HG03558 (cell line): ENCODE results near the gene HOXD13.

ENCODE experiments used
- ATAC-seq: cut with Tn5 transposase; IDR thresholded peaks from one replicate; pipeline ENCODE4 v1.9.1; 2021; ENCODE audit warnings: moderate number of reproducible peaks; ENCODE audit not compliant: unreplicated experiment; ENCODE audit errors: extremely low read depth

HOXD13 gene

DNA sequence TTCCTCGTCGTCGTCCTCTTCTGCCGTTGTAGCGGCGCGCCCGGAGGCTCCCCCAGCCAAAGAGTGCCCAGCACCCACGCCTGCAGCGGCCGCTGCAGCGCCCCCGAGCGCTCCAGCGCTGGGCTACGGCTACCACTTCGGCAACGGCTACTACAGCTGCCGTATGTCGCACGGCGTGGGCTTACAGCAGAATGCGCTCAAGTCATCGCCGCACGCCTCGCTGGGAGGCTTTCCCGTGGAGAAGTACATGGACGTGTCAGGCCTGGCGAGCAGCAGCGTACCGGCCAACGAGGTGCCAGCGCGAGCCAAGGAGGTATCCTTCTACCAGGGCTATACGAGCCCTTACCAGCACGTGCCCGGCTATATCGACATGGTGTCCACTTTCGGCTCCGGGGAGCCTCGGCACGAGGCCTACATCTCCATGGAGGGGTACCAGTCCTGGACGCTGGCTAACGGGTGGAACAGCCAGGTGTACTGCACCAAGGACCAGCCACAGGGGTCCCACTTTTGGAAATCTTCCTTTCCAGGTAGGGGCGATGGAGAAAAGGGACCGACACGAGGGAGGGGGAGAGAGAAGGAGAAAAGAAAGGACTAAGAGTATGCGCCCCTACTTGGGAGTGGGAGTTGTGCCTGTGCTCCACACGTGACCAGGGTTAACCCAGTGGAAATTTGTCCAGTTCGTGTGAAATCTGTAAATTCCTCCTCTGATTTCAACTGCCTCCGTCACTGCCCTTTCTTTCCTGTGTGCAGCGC, 800 bp downstream of the HOXD13 start:
- no peak for ATAC-seq

- no peak for ATAC-seq
Measured at GRCh38 chr2:176093898-176094249, 1.4 kb downstream of the HOXD13 start.

DNA sequence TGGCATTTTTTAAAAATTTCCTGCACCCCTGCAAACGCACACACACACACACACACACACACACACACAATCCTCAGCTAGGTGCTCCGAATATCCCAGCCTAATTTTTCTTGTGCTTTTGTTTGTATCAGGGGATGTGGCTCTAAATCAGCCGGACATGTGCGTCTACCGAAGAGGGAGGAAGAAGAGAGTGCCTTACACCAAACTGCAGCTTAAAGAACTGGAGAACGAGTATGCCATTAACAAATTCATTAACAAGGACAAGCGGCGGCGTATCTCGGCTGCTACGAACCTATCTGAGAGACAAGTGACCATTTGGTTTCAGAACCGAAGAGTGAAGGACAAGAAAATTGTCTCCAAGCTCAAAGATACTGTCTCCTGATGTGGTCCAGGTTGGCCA, 1.8 kb downstream of the HOXD13 start:
- no peak for ATAC-seq

- no peak for ATAC-seq
Measured at GRCh38 chr2:176095421-176095820, 2.9 kb downstream of the HOXD13 start.

DNA sequence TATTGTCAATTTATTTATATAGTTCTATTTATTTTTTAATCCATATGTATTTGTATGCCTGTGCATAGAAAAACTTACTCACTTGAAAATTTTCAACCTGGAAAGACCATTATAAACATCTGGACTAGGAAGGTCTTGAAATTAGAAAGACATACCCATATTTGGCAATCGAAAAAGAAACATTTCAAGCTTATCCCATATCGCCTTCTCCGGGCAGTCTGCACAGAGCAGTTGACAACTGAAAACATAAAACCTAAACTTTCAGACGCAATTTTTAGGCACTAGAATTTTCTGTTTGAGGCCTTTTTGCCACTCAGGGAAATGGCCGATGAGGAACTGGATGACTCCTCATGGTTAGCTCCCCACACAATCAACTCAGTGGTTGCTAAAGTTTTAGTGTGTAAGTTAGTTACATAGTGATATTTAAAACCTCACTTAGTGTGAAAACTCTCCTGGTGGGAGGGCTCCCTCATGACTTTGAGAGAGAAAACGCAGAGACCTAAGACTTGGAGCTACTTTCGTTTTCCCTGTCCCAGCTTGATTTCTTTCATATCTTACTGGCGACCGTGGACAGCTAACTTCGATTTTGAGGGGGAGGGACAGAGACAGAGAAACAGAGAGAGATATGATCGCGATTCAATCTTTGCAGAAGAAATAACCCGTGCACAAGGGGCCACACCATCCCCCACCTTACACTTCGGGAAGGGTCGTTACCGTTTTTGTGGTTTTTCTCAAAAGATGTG, 3.9 kb downstream of the HOXD13 start:
- ATAC-seq: no peak

- ATAC-seq: peak; percentile 52
Measured at GRCh38 chr2:176096986-176097819, 4.7 kb downstream of the HOXD13 start.

GRCh38 chr2:176097820-176098365, 5.4 kb downstream of the HOXD13 start:
- no peak for ATAC-seq

DNA sequence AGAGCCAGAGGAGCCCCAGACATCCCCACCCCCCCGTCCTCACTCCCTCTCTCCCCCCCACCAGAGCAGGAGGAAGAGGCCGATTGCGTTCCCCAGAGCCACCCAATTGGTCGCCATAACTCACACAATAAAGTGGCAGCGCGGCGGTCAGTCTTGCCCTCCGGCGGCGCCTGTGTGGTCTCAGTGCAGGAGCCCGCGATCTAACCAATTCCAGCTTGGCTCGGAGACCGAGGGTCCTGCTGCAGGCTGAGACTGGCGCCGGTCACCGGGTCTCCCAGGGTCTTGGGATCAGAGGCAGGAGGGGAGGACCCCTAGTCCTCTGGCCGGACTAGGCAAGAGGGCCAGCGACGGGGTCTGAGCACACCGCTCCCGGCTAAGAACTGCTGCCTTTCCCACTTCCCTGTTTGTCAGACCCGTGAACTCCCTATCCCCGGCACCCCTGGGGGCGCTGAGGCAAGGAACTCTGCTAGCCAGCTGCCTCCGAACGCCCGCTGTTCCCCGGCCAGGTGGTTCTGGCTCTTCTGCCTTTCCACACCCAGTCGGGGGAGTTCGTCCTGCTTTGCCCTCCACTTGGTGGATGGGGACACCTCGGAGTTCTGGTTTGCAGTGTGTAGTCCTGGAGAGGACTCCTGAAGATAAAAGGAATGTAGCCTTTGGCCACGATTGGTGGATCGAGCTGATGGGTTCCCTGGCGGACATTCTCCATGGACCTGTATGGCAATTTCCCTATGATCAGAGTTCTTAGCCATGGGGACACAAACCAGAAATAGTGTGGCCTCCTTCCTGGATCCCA, 6.0 kb downstream of the HOXD13 start:
- no peak for ATAC-seq

DNA sequence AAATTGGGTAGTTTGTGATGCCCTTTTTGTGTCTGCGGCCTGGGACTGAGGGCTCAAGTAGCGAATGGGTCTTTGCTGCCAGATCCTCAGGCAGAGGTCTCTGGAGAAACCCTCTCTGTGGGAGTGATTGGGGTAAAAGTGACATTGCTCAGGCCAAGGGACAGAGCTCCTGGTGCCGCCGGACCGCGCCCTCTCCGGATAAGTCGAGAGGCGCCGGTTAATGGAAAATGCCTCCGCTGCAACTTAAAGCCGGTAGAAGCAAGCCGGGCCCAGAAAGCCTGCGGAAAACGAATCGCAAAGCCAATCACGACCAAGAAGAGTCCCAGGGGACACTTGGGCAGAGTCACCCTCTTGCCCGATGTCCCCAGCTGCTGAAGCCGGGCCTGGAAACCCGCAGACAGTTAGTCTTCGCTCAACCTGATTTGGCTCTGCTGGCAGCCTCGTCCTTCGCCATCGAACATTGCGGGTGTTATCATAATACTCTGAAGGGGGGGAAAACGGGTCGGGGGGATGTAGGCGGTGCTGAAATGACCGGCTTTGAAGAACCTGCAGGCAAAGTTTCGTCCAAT, 6.7 kb downstream of the HOXD13 start:
- ATAC-seq: no peak

DNA sequence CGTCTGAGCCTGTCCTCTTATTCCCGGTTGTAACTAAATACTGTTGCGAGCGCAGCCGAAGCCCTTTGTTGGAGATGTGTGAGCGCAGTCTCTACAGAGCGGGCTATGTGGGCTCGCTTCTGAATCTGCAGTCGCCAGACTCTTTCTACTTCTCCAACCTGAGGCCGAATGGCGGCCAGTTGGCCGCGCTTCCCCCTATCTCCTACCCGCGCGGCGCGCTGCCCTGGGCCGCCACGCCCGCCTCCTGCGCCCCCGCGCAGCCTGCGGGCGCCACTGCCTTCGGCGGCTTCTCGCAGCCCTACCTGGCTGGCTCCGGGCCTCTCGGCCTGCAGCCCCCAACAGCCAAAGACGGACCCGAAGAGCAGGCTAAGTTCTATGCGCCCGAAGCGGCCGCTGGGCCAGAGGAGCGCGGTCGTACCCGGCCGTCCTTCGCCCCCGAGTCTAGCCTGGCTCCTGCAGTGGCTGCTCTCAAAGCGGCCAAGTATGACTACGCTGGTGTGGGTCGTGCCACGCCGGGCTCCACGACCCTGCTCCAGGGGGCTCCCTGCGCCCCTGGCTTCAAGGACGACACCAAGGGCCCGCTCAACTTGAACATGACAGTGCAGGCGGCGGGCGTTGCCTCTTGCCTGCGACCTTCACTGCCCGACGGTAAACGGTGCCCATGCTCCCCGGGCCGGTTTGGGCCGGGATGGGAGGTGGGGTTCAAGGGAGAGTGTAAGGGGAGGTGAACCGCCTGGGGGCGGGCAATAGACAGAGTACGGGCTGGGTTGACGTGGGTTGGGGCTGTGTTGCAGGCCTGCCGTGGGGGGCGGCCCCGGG, 7.4 kb downstream of the HOXD13 start, which contains the start of gene HOXD12:
Gene HOXD12 (plus strand): TSS at position 68 of the 819 bp plus-strand sequence. CDS start 7 bp downstream, at position 75.
- no peak for ATAC-seq

DNA sequence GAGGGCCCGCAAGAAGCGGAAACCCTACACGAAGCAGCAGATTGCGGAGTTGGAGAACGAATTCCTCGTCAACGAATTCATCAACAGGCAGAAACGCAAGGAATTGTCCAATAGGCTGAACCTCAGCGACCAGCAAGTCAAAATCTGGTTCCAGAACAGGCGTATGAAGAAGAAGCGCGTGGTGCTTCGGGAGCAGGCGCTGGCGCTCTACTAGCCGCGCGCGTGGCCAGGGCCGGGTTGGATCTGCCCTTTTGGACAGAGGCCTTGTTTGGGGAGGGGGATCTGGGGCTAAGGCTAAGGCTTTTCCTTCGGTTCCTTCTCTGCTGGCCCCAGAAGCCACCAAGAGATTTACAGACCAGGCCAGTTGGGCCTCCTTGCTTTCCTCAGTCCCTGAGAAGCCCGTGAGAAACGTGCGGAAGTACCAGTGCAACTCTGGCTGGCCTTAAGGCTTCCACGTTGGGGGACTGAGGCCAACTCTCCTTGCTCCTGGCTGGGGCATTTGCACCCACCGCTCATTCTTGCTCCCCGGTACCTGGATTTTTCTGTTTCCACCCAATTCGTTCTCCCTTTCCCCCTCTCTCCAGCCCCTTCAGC, 8.1 kb downstream of the HOXD13 start:
- ATAC-seq: no peak

DNA sequence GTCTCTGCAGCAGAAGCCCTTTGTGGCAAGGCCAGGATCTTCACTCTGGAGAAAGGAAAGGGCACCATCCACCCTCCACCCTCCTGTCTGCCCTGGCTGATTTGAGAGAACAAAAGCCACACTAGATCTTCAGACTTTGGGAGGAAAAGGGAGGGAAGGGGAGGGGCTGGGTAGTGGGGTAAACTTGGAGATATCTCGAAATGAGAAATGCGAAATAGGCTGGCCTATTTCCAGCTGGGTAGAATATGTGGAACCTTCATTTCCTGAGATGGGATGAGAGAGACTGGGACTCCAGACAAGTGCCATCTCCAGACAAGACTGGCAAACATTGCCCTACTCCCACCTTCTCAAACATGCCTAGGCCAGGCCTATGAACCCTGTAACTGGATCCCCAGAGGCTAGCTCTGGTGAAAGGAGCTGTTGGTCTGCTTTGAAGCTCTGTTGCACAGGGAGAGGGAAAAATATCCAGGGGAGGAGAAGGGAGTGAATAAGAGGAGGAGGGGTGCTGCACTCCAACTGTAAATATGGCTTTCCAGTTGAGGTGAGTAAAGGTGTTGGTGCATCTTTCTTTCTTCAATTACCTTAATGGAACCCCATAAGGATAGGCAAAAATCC, 8.8 kb downstream of the HOXD13 start:
- no peak for ATAC-seq

GRCh38 chr2:176101842-176102241, 9.3 kb downstream of the HOXD13 start:
- ATAC-seq: no peak

DNA sequence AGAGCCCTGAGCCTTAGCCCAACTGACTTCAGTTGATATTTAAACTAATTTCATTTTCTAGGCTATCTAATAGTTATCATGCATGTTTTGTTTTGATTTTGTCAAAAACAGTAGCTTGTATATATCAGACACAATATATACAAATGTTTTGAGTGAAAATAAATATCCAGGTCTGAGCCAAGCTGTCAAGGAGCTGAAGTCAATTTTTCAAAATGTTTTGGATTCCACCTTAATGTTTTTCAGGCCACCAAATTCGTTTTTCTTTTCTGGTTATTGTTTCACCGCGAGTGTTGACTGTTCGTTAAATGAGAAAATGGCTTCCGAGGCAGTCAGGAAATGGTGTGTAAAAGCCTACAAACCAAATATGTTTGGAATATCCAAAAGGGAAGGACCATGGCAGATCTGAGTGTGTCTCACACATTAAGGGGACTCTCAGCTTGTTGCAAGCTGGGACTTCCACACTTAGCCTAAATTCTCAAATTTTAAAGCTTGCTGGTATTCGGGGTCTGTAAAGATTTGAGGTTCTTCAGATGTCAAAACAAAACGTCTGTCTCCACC, 9.9 kb downstream of the HOXD13 start:
- no peak for ATAC-seq

DNA sequence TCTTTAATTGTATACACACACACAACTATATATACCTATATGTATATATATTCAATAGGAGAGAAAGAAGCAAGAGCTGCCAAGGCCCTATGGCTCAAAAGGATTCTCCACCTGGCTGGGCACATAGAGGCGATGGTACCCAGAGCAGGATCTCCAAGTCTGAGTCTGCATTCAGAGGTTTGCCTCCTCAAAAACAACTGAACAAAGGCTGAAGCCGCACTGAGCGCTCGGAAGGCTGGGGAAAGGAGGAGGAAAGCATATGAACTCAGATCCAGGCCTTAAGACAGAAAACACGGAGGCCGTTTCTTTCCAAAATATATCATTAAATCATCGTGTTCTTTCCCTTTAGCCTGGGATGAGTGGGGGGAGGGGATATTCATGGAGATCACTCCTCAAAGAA, 10.7 kb downstream of the HOXD13 start:
- no peak for ATAC-seq

DNA sequence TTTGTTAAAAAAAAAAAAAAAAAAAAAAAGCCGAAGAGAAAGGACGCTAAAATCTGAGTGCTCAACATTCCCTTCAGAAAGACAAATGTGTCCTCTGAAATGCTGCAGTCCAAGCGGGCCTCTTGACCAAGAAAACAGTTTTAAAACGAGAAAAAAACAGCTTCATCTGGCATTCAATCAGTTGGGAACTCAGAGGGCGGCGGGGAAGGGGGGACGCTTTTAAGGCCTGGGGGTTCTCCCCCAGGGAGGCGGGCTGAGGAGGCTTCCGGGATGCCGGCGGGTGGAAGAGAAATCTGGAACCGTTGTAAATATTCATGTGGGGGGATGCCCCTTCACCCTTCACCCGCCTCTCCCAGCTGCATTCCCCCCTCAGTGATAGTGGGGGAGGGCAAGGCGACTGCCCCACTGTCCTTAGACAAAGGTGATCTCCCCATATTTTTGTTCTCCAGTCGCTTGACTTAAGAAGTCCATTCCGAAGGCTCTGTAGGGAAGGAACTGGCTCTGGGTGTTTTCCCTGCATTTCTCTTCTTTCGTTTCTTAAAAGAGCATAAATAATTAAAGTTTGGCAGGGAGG, 11.3 kb downstream of the HOXD13 start:
- ATAC-seq: no peak
